PC-3 (cell line): ENCODE data around the gene ACAT2. TPM values are rescaled to one million over a fixed set of nuclear protein-coding genes. Genes with fewer than 3 reads are reported as not detected.

Source experiments
- ATAC-seq: fragments of 200-7000 bp; cut with Tn5 transposase; 2 replicates; pipeline ENCODE4 v1.9.1; 2020; ENCODE audit warnings: mild to moderate bottlenecking, moderate library complexity
- BruUV-seq: library from RNA; stranded (reverse); fragments of 400-500 nt; replicated peaks from 2 replicates; lab custom pipeline; 2021; lab: Mats Ljungman, UMichigan
- CTCF ChIA-PET: fragments of 300-600 bp; sonication (Branson Sonifier 250); formaldehyde crosslinking; loops from one replicate; lab custom pipeline; 2022; ENCODE audit warnings: antibody characterized with exemption; lab: Charles Lee
- POLR2A ChIA-PET: fragments of 300-600 bp; sonication (Branson Sonifier 250); formaldehyde crosslinking; loops from one replicate; lab custom pipeline; 2022; ENCODE audit warnings: antibody characterized with exemption; ENCODE audit not compliant: unreplicated experiment; lab: Charles Lee
- DNase-seq: peaks from one replicate; pipeline ENCODE4 v3.0.0-alpha.2; 2015
- H2AFZ ChIP-seq: fragments of 300-600 bp; sonication (generic); 2 replicates; pipeline ENCODE4 v1.6.0; 2016; ENCODE audit warnings: antibody characterized with exemption, low read length
- H3F3A ChIP-seq: fragments of 300-600 bp; sonication (generic); one replicate; pipeline ENCODE4 v1.6.0; 2017; ENCODE audit warnings: antibody characterized with exemption, low read length, control low read depth, mild to moderate bottlenecking; ENCODE audit not compliant: unreplicated experiment
- H3K27ac ChIP-seq: fragments of 300-600 bp; sonication (generic); 2 replicates; pipeline ENCODE4 v1.5.1; 2016; ENCODE audit warnings: mild to moderate bottlenecking, low read length
- H3K27me3 ChIP-seq: fragments of 300-600 bp; sonication (generic); 2 replicates; pipeline ENCODE4 v1.6.1; 2016; ENCODE audit warnings: low read length, mixed read lengths
- H3K36me3 ChIP-seq: fragments of 300-600 bp; sonication (generic); 2 replicates; pipeline ENCODE4 v1.6.1; 2016; ENCODE audit warnings: low read depth, mixed run types, low read length, mixed read lengths
- H3K4me1 ChIP-seq: fragments of 300-600 bp; sonication (generic); 2 replicates; pipeline ENCODE4 v1.5.1; 2016; ENCODE audit warnings: low read length; ENCODE audit not compliant: insufficient read depth
- H3K4me2 ChIP-seq: fragments of 300-600 bp; sonication (generic); 2 replicates; pipeline ENCODE4 v1.6.0; 2016; ENCODE audit warnings: low read length
- H3K4me3 ChIP-seq: fragments of 300-600 bp; sonication (generic); 2 replicates; pipeline ENCODE4 v1.5.1; 2016; ENCODE audit warnings: mild to moderate bottlenecking, low read length, mixed read lengths
- H3K79me2 ChIP-seq: fragments of 300-600 bp; sonication (generic); 2 replicates; pipeline ENCODE4 v1.6.1; 2017; ENCODE audit warnings: low read length, mixed read lengths
- H3K9ac ChIP-seq: fragments of 300-600 bp; sonication (generic); 2 replicates; pipeline ENCODE4 v1.6.0; 2016; ENCODE audit warnings: mild to moderate bottlenecking, low read length
- H3K9me2 ChIP-seq: fragments of 300-600 bp; sonication (generic); replicated peaks from 2 replicates; pipeline ENCODE4 v1.6.1; 2016; ENCODE audit warnings: mixed run types, low read length, mixed read lengths
- H3K9me3 ChIP-seq: fragments of 300-600 bp; sonication (generic); 2 replicates; pipeline ENCODE4 v1.6.1; 2016; ENCODE audit warnings: low read length, mixed read lengths
- H4K20me1 ChIP-seq: fragments of 300-600 bp; sonication (generic); 2 replicates; pipeline ENCODE4 v1.6.1; 2016; ENCODE audit warnings: low read length, mixed read lengths
- CTCF ChIP-seq: fragments of 300-600 bp; sonication (generic); conservative IDR thresholded peaks from 2 replicates; pipeline ENCODE4 v1.5.1; 2017; ENCODE audit warnings: antibody characterized with exemption, low read depth, mild to moderate bottlenecking, low read length
- EZH2 ChIP-seq: fragments of 300-600 bp; sonication (generic); IDR thresholded peaks from one replicate; pipeline ENCODE4 v1.6.1; 2017; ENCODE audit warnings: antibody characterized with exemption, mild to moderate bottlenecking, low read length; ENCODE audit not compliant: unreplicated experiment
- EZH2phosphoT487 ChIP-seq: fragments of 300-600 bp; sonication (generic); IDR thresholded peaks from 2 replicates; pipeline ENCODE4 v1.6.1; 2018; ENCODE audit warnings: mild to moderate bottlenecking, antibody characterized with exemption, low read length, borderline replicate concordance
- intact Hi-C: fragments of 100-400 bp; cut with micrococcal nuclease; formaldehyde crosslinking; loops from 2 replicates; pipeline ENCODE4 v1.9.0; 2023
- total RNA-seq: library from RNA; depleted of rRNA; stranded (reverse); fragments of >200 nt; gene quantifications from 2 replicates; pipeline ENCODE4 v1.2.3, GENCODE V29; 2014

The ACAT2 gene
- total RNA-seq, 1 experiment from 2014 or later, result 36.0 TPM

- Histone ChIP-seq H3K27me3 (no peaks in the 10 kb centered on the region), H3K9me2 (no peaks in the 10 kb centered on the region), H3K79me2 (peaks cover 97% of the 10 kb centered on the region), H3F3A (no peaks in the 10 kb centered on the region), H3K4me1 (no peaks in the 10 kb centered on the region), H3K36me3 (peaks cover 21% of the 10 kb centered on the region), H2AFZ (no peak overlapping the region), H3K27ac (no peak overlapping the region), H3K4me2 (no peak overlapping the region), H3K9me3 (no peaks in the 10 kb centered on the region), H3K4me3 (no peak overlapping the region), H4K20me1 (peaks cover 29% of the 10 kb centered on the region), H3K9ac (no peak overlapping the region)
- ATAC-seq (no peak), DNase-seq (no peak)
- POLR2A ChIA-PET, result no interaction called here
- intact Hi-C loops, result no loop called here
- CTCF ChIA-PET, result no interaction called here
- no TSS peak for BruUV-seq
- TF ChIP-seq EZH2 (no peak), CTCF (no peak), EZH2phosphoT487 (no peak)
Observed at GRCh38 chr6:159736908-159737307, 24.9 kb upstream of the ACAT2 start.

- ChIA-PET CTCF (no interaction called here), POLR2A (no interaction called here)
- Histone ChIP-seq H3K27ac (no peak overlapping the region), H3K4me3 (no peak overlapping the region), H3F3A (no peaks in the 10 kb centered on the region), H3K4me1 (no peaks in the 10 kb centered on the region), H3K4me2 (no peak overlapping the region), H3K79me2 (peaks cover 82% of the 10 kb centered on the region), H3K36me3 (peaks cover 34% of the 10 kb centered on the region), H3K9me2 (no peaks in the 10 kb centered on the region), H4K20me1 (peaks cover 22% of the 10 kb centered on the region; the same call in 1 of the 2 replicates), H3K27me3 (no peaks in the 10 kb centered on the region), H3K9ac (no peak overlapping the region), H3K9me3 (no peaks in the 10 kb centered on the region), H2AFZ (no peak overlapping the region)
- no peak for ATAC-seq
- no peak for TF ChIP-seq CTCF
- TF ChIP-seq EZH2, result no peak
- intact Hi-C loops, result no loop called here
- no TSS peak for BruUV-seq
- no peak for DNase-seq
Observed at GRCh38 chr6:159739341-159739740, 22.5 kb upstream of the ACAT2 start.

- H3K27me3 ChIP-seq, result no peaks in the 10 kb centered on the region
- peaks cover 68% of the 10 kb centered on the region for H3K79me2 ChIP-seq
- no peak overlapping the region for H3K4me2 ChIP-seq
- no peaks in the 10 kb centered on the region for H3K9me3 ChIP-seq
- POLR2A ChIA-PET, result no interaction called here
- peaks cover 9% of the 10 kb centered on the region; the same call in 1 of the 2 replicates for H4K20me1 ChIP-seq
- ATAC-seq, result no peak
- no TSS peak for BruUV-seq
- CTCF ChIA-PET, result no interaction called here
- no peak overlapping the region for H3K27ac ChIP-seq
- no peak for DNase-seq
- H3K4me1 ChIP-seq, result no peaks in the 10 kb centered on the region
- no peaks in the 10 kb centered on the region for H3K9me2 ChIP-seq
- H3K4me3 ChIP-seq, result no peak overlapping the region
- peaks cover 3% of the 10 kb centered on the region for H3F3A ChIP-seq
- TF ChIP-seq EZH2 (no peak), EZH2phosphoT487 (no peak), CTCF (no peak)
- peaks cover 58% of the 10 kb centered on the region for H3K36me3 ChIP-seq
- no peak overlapping the region for H3K9ac ChIP-seq
- intact Hi-C loops, result no loop called here
- no peak overlapping the region for H2AFZ ChIP-seq
Observed at GRCh38 chr6:159742165-159742564, 19.7 kb upstream of the ACAT2 start.
